Endothelial cell of hepatic sinusoid (primary cell): ENCODE measurements around the gene CARS2.
"Not testable (repeated sequence)": the region's sequence is repeated elsewhere in the genome, so short reads cannot be mapped to it uniquely, and the experiment has no call there.

Source experiments
- in situ Hi-C: cut with HindIII; loops from 2 replicates; pipeline ENCODE4 v1.10.0; 2017; ENCODE audit warnings: low sequenced_read_pairs

Gene CARS2, protein sequence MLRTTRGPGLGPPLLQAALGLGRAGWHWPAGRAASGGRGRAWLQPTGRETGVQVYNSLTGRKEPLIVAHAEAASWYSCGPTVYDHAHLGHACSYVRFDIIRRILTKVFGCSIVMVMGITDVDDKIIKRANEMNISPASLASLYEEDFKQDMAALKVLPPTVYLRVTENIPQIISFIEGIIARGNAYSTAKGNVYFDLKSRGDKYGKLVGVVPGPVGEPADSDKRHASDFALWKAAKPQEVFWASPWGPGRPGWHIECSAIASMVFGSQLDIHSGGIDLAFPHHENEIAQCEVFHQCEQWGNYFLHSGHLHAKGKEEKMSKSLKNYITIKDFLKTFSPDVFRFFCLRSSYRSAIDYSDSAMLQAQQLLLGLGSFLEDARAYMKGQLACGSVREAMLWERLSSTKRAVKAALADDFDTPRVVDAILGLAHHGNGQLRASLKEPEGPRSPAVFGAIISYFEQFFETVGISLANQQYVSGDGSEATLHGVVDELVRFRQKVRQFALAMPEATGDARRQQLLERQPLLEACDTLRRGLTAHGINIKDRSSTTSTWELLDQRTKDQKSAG

DNA sequence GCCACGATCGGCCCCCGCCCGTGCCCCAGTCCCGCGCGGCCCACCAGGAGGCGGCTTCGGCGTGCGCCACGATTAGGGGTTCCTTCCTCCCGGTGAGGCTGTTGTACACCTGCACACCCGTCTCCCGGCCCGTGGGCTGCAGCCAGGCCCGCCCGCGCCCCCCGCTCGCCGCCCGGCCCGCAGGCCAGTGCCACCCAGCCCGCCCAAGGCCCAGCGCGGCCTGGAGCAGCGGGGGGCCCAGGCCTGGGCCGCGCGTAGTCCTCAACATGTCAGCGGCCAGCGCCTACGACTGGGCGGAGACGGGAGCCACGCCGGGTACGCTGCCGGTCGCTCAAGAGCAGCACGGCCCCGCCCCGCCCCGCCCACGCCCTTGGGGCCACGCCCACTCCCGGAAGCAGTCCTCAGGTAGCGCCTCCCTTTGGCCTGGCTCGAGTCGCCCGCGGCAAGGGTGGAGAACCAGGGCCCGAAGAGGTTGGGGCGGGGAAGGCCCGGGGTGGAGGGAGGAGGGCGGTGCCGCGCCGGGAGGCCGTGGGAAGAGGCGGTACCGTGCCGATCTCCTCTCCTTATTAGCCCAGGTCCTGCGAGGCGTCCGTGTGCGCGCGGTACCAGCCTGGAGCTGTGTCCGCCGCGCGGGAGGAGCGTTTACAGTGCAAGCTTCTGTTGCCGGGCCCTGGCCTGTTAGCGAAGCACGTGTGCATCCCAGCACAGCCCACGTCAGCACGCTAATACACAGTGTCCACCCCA is at the start of gene CARS2:
Gene CARS2 (minus strand): TSS at position 291 of the 744 bp plus-strand sequence. CDS start 23 bp downstream, at position 268.
- in situ Hi-C loops = no loop called here

DNA sequence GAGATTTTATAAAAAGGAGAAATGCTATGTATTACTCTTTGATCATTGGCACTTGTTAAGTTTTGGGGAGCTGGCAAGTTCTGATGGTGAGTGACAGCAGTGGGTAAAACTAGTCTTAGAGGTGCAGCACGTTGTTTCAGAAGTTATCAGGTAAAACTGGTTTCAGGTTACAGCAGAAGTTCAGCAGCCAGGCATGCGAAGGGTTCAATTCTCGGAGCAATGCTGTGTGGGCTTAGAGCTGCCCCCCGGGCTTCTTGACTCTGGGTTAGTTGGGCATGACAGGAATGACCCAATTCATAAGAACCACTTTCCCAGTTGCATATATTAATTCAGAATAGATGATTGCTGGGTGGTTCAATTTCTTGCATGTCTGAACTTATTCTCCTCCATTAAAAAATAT is 42.4 kb upstream of the CARS2 start:
- in situ Hi-C loops = no loop called here

- in situ Hi-C loops = no loop called here
Observed at GRCh38 chr13:110746438-110746837, 40.5 kb upstream of the CARS2 start.

- in situ Hi-C loops = no loop called here
Observed at GRCh38 chr13:110743687-110744086, 37.8 kb upstream of the CARS2 start.

GRCh38 chr13:110737555-110737954 is 31.6 kb upstream of the CARS2 start:
- in situ Hi-C loops = no loop called here

- in situ Hi-C loops = loop anchor here (5.0 kb wide), 1 partner anchor 72 kb away; no protein-coding TSS in a partner anchor
Observed at GRCh38 chr13:110734561-110734960, 28.6 kb upstream of the CARS2 start.

DNA sequence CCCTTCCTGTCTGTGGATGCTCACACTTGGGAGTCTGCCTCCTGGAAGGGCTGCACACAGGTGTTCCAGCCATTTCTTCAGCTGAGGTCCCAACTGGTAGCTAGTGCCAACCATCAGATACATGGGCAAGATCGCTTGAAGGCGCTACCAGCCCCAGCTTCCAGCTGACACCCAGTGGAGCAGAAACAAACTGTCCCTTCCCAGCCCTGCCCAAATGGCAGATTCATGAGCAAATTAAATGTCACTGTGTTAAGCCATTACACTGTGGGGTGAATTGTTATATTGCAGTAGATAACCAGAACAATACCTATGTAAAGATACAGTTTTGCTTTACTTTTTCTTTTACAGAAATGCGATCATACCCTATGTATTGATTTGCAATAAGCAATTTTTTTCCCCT is 25.2 kb upstream of the CARS2 start:
- in situ Hi-C loops = loop anchor here (5.0 kb wide), 1 partner anchor 69 kb away; no protein-coding TSS in a partner anchor

DNA sequence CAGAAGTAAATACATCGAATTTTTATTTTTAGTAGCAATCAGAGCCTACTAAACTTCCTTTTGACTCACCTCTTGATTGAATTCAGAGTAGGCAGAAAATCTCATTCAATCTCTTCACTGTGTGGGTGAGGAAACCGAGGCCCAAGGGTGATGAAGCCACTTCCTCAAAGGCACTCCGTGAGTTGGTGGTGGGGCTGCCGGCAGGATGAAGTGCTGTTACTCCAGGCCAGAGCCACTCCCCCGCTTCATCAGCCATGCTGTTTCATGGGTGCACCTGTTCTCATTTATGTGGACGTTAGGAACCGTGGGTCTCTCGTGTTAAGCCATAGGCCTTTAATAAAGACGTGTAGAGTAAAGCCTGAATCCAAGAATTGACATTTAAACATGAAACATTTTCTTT is 20.8 kb upstream of the CARS2 start:
- in situ Hi-C loops = no loop called here

- in situ Hi-C loops = not testable (repeated sequence)
Observed at GRCh38 chr13:110726153-110726552, 20.2 kb upstream of the CARS2 start.

- in situ Hi-C loops = no loop called here
Observed at GRCh38 chr13:110723598-110723997, 17.7 kb upstream of the CARS2 start.

- in situ Hi-C loops = no loop called here
Observed at GRCh38 chr13:110722971-110723370, 17.1 kb upstream of the CARS2 start.

DNA sequence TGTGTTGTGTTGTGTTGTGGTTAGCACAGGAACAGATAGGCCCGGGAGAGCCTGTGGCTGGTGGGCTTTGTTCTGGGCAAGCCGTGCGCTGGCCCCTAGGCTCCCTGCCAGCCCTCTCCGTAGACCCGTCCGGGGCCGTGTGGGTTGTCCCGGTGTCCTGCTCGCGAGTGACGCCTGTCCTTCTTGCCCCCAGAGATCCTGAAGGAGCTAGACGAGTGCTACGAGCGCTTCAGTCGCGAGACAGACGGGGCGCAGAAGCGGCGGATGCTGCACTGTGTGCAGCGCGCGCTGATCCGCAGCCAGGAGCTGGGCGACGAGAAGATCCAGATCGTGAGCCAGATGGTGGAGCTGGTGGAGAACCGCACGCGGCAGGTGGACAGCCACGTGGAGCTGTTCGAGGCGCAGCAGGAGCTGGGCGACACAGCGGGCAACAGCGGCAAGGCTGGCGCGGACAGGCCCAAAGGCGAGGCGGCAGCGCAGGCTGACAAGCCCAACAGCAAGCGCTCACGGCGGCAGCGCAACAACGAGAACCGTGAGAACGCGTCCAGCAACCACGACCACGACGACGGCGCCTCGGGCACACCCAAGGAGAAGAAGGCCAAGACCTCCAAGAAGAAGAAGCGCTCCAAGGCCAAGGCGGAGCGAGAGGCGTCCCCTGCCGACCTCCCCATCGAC is 13.3 kb upstream of the CARS2 start:
- in situ Hi-C loops = no loop called here

- in situ Hi-C loops = no loop called here
Observed at GRCh38 chr13:110716247-110716515, 10.3 kb upstream of the CARS2 start.

GRCh38 chr13:110715395-110716246 is 9.7 kb upstream of the CARS2 start:
- in situ Hi-C loops = no loop called here

- in situ Hi-C loops = no loop called here
Observed at GRCh38 chr13:110714797-110715394, 9.0 kb upstream of the CARS2 start.

DNA sequence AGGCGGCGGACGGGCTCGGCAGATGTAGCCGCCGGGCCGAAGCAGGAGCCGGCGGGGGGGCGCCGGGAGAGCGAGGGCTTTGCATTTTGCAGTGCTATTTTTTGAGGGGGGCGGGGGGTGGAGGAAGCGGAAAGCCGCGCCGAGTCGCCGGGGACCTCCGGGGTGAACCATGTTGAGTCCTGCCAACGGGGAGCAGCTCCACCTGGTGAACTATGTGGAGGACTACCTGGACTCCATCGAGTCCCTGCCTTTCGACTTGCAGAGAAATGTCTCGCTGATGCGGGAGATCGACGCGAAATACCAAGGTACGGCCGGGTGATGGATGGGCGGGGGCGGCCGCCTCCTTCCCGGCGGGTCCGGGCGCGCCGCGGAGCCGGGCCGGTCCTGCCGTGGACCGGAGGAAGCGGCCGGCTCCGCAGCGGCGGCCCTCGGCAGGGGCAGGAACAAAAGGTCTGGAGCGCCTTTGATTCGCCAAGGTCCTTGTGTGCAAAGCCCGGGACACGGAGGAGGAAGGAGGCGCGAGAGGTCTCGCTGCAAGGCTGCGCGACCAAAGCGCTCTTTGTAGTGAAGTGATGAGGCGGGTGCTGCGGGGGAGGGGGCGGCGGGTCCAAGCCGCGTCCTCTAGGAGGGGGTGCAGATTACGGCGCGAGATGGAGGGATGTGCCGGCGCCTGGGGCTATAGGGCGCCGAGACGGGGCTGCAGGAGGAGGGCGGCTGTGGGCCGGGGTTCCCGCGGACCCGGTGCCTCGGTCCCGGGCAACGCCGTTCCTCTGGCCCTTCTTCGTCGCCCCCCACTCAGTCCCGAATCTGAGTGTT is 8.3 kb upstream of the CARS2 start:
- in situ Hi-C loops = no loop called here

DNA sequence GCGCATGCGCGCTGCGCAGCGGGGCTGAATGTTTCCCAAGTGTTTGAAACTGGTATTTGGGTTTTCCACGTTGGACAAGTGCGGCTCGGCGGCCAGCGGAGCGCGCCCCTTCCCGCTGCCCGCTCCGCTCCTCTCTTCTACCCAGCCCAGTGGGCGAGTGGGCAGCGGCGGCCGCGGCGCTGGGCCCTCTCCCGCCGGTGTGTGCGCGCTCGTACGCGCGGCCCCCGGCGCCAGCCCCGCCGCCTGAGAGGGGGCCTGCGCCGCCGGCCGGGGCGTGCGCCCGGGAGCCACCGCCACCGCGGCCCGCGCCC is 7.7 kb upstream of the CARS2 start, which contains the start of gene ING1:
Gene ING1 (plus strand): TSS at position 59 of the 311 bp plus-strand sequence. CDS start 450 bp downstream, outside the sequence.
- in situ Hi-C loops = no loop called here

GRCh38 chr13:110712849-110713641 is 7.1 kb upstream of the CARS2 start:
- in situ Hi-C loops = no loop called here
